Colon (tissue), 2 donors: ENCODE results near the gene TUBGCP5.

Experiments used
- FAIRE-seq: peaks from 2 replicates; lab custom pipeline; 2012; peaks lifted over from hg19 to GRCh38; lab: Jason Lieb, UNC
- donor health status: control.
- donor health status: control.

The TUBGCP5 gene

GRCh38 chr15:22952796-22953579, 86.4 kb downstream of the TUBGCP5 start:
- FAIRE-seq, result no peak

GRCh38 chr15:22951381-22952280, 87.7 kb downstream of the TUBGCP5 start:
- no peak for FAIRE-seq

- no peak for FAIRE-seq
These were observed 88.4 kb downstream of the TUBGCP5 start for GRCh38 chr15:22951031-22951380.

- FAIRE-seq, result no peak
These were observed 88.9 kb downstream of the TUBGCP5 start for GRCh38 chr15:22950256-22950990.
